GM21737 (cell line): ENCODE results near the gene DOCK8.

Experiments
- ATAC-seq: cut with Tn5 transposase; IDR thresholded peaks from one replicate; pipeline ENCODE4 v1.9.1; 2021; ENCODE audit warnings: mild to moderate bottlenecking, moderate library complexity; ENCODE audit not compliant: unreplicated experiment

Gene DOCK8

DNA sequence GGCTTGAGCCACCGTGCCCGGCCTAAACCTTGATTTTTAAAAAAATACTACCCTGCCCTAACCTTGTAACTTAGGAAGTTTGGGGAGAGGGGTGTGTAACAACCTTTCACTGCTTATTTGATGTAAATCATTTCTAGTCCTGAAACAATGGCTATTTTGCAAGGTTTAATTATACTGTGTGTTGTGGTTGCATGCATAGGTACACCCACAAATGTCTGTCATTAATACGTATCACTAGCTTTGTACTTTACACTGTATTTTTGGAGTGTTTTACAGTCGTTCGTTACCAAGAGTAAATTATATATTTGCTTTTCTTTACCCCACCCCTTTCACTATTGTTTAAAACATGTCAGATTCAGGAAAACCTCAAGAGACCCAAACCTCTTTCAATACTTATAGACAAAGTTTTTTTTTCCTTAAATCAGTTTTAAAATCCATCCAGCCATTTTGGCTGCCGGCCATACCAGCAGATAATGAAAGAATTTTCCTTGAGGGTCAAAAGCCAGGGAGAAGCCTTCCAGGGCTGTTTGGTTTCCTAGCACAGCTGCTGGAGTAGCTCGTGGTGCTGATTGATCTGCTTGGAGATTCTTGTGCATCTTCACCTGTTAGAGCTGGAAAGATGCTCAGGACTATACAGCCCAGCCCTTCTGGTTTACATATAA is 50.7 kb downstream of the DOCK8 start:
- ATAC-seq, result no peak

DNA sequence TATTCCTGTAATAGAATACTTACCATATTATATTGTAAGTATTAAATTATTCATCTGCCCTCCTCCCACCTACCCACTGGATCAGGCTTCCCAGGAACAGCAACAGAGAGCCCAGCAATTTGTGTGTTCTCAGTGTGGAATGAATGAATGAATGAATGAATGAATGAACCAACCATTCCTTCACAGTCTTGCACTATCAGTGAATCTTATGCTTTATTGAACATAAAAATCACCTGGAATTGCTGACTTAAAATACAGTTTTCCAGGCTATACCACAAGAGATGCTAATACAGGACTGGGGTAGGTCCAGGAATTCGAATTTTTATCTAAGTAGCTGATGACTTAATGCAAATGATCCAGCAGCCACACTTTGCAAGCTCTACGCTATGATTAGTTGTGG is 51.6 kb downstream of the DOCK8 start:
- no peak for ATAC-seq

DNA sequence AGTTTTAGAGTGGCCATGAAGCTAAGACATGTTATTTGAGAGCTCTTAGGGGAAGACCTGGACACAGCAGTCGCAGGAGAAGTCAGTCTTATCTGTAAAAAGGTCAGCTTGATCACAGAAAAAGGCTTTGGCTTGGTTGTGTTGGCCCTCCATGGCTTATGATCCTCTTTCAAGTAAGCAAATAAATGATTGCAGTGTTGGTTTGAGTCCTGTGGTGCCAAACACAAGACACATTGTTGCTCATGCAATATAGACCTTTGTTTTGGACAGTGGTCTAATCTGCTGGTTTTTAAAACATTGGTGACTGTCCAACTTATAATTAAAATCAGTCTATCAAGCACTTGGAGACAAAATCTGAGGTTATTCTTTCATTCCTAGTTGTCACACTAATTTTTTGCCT is 54.0 kb downstream of the DOCK8 start:
- no peak for ATAC-seq

DNA sequence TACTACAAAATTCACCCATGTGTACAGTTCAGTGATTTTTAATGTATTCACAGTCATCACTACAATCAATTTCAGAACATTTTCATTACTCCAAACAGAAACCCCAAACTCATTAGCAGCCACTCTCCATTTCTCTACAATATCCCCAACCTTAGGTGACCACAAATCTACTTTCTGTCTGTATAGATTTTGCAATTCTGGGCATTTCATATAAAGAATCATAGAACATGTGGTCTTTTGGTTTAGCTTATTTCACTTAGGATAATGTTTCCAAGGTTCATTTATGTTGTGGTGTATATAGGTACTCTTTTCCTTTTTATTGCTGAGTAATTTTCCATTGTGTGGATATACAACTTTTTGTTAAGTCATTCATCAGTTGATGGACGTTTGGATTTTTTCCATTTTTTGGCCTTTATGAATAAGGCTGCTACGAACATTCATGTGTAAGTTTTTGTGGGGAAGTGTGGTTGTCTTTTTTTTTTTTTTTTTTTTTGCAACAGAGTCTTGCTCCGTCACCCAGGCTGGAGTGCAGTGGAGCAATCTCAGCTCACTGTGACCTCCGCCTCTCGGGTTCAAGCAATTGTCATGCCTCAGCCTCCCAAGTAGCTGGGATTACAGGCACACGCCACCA is 54.5 kb downstream of the DOCK8 start:
- ATAC-seq, result no peak

DNA sequence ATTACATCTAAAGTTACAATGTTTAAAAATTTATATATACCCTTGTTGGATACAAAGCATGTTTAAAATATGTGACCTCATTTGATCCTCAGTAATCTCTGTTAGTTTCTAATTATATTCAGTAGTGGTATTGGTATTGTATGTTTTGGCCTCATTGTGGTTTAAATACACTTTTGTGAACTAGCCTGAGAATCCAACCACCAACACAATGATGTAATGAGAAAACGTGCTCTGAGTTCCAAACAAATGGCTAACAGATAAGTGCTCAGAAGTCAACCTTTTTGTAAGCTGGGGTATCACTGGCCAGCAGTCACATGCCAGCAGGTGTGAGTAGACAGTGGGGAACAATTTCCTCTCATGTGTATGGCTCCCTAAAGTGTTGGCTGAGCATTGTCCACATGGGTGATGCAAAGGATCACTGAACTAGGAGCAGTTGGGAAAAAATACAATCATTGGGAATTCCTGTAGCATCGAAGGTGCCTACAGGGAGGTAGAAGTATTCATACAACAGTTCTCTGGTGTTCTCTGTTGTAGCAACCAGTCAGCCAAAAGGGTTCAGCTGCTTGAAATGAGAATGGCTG is 56.1 kb downstream of the DOCK8 start:
- ATAC-seq, result no peak

DNA sequence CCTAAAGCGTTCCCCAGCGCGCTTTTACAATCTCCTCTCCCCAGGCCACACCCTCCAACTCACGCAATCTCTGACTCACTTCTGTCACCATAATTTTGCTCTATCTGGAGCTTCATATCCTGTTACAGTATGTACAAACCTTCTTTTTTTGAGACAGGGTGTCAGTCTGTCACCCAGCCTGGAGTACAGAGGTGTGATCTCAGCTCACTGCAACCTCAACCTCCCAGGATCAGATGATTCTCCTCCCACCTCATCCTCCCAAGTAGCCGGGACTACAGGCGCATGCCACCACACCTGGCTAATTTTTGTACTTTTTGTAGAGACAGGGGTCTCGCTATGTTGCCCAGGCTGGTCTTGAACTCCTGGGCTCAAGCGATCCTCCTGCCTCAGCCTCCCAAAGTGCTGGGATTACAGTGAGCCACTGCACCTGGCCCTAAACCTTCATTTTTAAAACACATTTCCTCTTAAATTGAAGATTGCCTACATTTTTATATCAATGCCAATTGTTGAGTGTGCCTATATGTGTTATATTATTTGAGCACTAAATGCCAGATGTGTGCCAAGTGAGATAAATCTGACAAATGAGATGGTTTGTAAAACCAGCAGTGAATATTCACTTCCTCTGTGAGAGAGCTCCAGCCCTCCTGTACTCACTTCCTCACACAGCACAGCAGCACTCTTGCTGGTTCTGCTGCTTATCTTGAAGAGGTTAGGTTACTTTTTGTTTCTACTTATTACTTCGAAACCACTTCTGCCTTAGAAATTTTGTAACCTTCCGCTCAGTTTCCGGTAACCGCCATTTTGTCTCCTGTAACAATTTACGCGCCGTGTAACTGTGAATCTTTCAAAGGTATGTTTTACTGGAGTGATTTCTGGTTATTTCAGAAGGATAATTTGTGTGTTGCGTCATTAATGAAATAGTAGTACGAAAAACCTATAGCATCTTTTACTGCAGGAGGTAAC is 57.9 kb downstream of the DOCK8 start:
- ATAC-seq, result peak; percentile 95

DNA sequence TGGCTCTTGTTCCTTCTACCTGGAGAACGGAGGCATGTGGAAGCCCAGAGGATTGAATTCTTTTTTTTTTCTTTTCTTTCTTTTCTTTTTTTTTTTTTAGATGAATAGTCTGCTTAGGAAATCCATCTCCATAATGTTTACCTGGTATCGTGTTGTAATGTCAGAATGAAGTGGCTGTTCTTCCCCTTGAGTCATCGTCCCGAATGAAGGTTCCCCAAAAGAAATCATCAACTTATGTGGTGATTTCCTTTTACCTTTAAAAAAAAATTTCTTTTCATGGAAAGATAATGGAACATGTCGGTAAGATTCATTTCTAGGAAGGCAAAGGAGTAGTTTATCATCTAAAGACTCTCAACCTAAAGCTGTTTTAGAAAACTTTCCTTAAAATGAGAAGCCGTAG is 59.7 kb downstream of the DOCK8 start:
- no peak for ATAC-seq

DNA sequence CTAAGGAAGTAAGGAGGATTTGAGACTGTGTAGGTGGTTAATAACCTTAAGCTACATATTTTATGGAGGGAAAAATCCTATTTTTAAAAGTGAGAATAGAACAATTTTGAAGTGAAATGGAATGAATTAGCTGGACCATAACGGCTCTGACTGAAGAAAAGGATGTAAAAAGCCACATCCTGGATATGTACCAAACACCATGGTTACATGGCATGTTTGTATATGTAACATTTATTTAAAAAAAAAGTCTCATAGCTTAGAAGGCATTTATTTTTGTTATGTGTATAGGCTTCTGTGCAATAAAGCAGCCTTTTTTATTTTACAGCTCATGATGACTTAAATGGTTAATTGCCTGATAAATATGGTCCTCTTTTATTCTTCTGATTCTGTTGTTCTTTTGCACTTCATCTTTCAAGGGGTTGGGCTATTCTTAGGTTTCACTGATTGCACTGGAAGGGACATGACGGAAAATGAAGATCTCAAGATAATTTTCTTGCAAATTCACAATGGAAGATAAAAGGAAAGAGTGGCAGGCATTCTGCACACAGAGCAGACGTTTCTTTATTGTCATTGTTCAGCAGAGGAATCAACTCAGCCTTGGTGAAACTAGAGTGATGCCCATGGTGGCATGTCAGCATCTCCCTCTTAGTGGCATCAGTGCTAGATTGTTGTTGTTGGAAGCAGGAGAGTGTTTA is 63.1 kb downstream of the DOCK8 start:
- no peak for ATAC-seq

DNA sequence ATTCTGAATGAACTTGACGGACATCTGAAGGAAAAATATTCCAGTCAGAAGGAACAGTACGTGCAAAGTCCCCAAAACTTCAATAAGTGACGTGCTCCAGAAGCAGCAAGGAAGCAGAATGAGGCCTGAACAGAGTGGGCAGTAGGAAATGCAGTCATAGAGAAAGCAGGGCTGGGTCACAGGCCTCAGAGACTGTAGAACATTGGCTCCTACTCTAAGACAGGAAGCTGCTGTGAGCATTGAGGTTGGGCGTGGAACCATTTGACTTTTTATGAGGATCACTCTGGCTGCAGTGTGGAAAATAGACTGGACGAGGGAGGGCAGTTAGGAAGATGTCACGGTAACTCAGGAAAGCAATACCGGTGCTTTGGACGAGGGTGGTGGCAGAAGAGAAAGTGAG is 64.0 kb downstream of the DOCK8 start:
- ATAC-seq, result no peak

DNA sequence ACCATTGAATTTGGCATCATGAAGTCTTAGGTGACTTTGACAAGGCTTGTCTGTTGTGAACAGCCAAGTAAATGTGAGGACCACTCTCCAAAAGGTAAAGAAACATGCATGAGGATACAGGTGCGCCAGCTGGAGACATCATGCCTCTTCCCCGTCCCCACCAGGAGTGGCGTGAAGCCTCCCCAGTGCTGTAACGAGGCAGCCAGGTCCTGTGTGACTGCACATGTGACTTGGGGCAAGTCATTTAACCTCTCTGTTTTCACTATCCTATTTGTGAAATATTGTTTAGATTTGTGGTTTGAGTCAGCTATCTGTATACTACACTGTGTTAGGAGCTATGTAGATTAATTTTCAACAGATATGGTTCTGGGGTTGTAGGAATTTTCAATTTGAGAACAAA is 65.0 kb downstream of the DOCK8 start:
- ATAC-seq, result no peak

DNA sequence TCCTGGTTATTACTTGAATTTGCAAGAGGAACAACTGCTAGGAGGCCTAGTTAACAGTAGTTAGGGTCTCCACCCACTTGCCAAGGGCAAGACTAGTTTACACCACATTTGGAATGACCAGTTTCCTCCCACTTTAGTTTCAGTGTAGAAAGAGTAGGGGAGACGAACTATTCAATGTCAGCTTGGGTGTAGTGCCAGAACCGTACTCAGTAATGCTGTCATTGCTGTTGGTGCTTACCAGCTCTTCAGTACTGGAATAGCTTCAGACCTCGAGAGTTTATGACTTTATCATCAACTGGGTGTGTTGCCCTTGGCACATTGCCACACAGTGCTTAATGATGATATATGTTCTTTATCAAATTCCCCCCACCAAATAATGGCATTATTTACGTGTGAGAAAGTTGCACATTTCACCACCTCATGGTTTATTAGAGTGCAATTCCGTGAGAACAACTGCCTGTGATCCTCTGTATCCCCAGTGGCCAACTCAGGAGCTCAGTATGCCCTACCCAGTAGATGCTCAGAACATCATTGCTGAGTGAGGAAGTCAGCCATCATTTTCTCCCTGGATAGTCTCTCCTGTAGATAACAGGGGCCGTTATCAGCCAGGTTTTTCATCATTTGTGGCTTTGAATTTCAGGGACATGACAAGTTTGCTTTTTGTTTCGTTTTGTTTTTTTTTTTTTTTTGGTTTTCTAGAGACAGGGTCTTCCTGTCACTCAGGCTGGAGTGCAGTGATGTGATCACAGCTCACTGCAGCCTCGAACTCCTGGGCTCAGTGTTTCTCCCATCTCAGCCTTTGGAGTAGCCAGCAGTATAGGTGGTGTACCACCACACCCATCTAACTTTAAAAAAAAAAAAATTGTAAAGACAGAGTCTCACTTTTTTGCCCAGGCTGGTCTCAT is 67.3 kb downstream of the DOCK8 start:
- no peak for ATAC-seq

DNA sequence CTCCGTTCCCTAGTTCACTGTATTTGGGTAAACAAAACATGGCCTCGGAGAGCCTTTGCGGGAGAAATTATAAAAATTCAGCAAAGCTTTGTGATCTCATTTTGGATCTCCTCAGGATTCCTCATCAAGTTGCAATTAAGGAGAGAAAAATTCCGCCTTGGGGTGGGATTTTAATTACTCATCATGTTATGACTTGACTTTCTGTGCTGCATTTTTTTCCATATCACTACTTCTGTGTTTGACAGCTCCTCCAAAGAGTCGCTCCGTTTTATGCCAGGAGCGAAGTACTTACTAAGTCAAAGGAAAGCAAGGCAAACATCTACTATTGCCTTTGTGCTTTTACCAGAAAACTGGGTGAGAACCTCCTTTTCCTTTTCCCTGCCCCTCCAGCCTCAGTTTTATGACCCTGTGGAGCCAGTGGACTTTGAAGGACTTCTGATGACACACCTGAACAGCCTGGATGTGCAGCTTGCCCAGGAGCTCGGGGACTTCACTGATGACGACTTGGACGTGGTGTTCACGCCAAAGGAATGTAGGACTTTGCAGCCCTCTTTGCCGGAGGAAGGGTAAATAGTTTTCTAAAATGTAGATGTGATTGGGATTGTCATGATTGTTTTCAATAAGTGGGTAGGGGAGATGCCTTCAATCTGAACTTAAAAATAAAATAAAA is 71.5 kb downstream of the DOCK8 start:
- no peak for ATAC-seq

DNA sequence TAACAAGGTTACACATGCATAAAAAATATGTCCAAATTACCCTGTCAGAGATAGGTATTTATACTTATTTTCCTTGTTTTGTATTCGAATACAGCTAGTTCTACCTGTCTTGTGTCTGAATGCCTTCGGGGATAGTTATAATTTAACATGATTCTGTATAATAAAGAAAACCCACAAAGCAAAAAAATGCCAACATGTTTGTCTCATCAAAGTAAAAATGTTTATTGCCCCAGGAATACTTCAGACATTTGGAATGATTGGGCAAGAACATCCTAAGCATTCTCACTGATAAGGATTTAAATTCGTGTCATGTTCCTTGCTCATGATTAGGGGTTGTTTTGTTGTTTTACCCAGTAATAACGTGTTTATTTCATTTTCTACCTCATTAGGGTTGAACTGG is 74.5 kb downstream of the DOCK8 start:
- no peak for ATAC-seq

DNA sequence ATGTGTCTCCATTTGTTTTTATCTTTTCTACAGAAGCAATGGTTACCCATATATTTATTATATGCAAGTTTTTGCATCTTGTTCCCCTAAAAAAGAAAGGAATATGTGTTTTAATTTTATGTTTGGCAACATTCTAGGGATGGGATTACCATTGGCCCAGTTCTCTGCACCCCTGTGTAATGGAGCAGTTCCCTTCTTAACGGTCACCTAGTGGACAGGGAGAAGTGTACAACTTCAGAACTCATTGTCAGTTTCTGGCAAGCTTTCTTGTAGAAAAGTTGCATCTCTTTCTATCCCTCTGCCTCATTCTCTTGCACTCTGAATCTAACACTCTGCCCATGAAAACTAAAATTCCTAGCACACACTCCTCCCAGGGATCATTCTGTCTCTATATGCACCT is 78.2 kb downstream of the DOCK8 start:
- ATAC-seq, result no peak

DNA sequence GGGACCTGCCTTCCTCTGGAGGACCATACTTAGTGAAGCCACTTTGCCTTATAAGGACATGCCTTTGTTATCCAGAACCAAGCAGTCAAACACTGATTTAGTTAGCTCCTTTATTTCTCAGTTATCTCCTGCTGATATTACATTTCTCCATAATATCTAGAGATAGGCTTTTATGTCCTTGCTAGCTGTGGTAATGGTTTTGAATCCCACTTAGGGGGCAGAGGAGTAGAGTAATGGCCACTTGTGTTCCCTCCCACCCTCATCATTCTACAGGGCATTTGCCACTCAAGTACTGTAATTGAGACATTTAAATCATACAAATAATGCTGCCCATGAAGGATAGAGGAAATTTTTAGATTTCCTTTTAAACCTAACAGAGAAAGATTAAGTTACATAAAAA is 80.9 kb downstream of the DOCK8 start:
- ATAC-seq, result no peak

DNA sequence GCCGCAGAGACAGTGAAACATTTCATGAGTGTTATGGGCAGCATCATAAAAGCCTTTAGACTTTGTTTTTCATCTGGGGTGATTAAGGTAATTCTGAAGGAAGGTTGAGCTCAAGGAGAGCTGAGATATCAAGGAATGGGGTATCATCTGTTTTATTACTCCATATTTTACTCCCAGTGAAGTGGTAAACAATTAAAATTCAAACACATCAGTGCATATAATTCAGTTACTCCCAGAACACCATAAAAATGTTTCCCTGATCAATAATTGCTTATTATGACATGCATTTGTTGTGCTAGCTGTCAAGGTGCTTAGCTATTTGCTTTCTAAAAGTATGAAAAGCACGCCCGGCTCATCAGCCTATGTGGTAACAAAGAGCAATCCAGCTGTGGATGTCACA is 81.7 kb downstream of the DOCK8 start:
- no peak for ATAC-seq

DNA sequence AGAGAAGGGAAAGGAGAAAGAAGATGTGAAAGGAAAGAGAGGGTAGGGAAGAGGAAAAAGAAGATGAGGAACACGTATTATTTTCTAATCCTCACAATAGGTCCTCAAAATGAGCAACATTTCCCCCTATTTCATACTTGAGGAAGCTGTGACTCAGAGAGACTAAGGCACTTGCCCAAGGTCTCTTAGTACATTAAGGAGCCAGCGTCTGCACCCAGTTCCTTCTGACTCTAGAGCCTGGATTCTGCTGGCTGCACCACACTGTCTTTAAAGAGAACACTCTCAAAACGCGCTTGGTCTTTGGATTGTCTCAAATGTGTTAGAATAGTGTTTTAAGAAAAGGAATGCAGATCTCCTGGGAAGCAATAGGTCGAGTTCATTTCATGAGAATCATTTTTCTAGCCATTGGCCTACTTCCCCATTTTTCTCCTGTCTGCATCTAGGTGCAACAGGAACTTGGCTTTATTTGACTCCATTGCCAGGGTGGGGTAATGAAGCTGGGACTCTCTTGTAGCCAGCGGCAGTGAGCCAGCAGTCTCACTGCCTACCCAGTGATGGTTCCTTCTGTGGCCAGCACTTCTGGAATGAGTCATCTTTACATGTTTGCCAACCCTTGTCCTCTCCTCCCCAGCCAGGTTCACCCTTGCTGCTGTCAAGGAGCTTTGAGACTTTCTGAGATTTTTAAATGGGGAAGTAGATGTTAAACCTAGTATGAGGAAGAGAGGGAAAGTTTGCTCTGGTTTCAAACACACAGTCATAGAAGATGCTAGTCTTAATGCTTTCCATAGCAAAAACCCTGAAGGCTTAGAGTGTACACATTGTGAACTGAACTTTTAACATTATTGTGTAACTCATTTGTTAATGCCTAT is 82.7 kb downstream of the DOCK8 start:
- peak; percentile 97 for ATAC-seq

DNA sequence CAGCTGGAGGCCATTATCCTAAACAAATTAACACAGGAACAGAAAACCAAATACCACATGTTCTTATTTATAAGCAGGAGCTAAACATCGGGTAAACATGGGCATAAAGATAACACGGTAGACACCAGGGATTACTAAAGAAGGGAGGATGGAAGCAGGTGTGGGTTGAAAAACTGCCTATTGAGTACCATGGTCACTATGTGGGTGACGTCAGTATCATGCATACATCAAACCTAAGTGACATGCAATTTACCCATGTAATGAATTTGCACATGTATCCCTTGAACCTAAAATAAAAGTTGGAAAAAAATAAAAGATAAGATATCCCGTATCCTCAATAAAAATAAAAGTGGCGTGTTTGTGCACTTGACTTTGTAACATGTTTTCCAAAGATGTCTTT is 88.8 kb downstream of the DOCK8 start:
- no peak for ATAC-seq
